Stimulated activated naive B cell treated with anti-CD40 and anti-IgM and Interleukin-4, amounts not matched to agents 10 μg/mL and 1 μg/mL and 100 μg/mL, for 72 hours (primary cell): ENCODE measurements around the gene AMBP.

Experiments used
- ATAC-seq, 2 donors: fragments of 150-1000 bp; cut with Tn5 transposase; replicated peaks; 2 replicates each; pipeline ENCODE4 v1.10.0; 2021; ENCODE audit warnings: moderate library complexity in 1 of 2
- DNase-seq: peaks from one replicate; pipeline ENCODE4 v3.0.0; 2021
- H3K27ac Mint-ChIP-seq: one replicate; pipeline ENCODE4 v1.8.0; 2022; ENCODE audit warnings: mild to moderate bottlenecking, mixed read lengths
- H3K27me3 Mint-ChIP-seq, 2 donors: one replicate each; pipeline ENCODE4 v1.8.0; 2022; ENCODE audit warnings: mixed read lengths in 2 of 2
- H3K36me3 Mint-ChIP-seq, 2 donors: one replicate each; pipeline ENCODE4 v1.8.0; 2022; ENCODE audit warnings: mixed read lengths in 2 of 2, mild to moderate bottlenecking in 1 of 2
- H3K4me1 Mint-ChIP-seq, 2 donors: one replicate each; pipeline ENCODE4 v1.8.0; 2022; ENCODE audit warnings: mixed read lengths in 2 of 2, mild to moderate bottlenecking in 1 of 2
- H3K4me3 Mint-ChIP-seq, 2 donors: one replicate each; pipeline ENCODE4 v1.8.0; 2022; ENCODE audit warnings: mild to moderate bottlenecking in 2 of 2, mixed read lengths in 2 of 2, moderate library complexity in 1 of 2
- H3K9me3 Mint-ChIP-seq, 2 donors: one replicate each; pipeline ENCODE4 v1.8.0; 2022; ENCODE audit warnings: mixed read lengths in 2 of 2, mild to moderate bottlenecking in 1 of 2

Gene AMBP

DNA sequence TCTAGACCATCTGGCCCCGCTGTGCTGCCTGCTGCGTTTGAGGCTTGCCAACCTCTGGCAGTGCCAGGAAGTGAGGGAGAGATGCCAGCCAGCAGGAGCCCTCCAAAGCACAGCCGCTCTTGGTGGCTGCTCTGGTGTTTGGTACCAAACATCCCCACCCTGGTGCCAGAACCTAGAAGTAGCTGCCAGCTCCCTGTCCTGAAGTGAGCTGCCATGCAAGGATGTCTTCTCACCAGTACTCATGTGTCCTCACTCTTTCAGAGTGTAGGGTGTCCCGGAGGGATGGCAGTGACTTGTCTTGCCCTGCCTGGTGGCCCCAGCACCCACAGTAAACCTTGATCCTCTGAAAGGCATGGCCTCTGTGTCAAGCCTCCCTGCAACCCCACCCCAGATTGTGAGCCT, 43.4 kb downstream of the AMBP start:
- Mint-ChIP-seq H3K27ac (no peak overlapping the region), H3K27me3 (no peaks in the 10 kb centered on the region), H3K4me1 (no peaks in the 10 kb centered on the region), H3K36me3 (peaks cover 0 to 7% of the 10 kb centered on the region in 2 donors), H3K9me3 (peaks cover 0 to 1% of the 10 kb centered on the region in 2 donors), H3K4me3 (no peak overlapping the region)
- ATAC-seq, result no peak
- DNase-seq, result no peak

DNA sequence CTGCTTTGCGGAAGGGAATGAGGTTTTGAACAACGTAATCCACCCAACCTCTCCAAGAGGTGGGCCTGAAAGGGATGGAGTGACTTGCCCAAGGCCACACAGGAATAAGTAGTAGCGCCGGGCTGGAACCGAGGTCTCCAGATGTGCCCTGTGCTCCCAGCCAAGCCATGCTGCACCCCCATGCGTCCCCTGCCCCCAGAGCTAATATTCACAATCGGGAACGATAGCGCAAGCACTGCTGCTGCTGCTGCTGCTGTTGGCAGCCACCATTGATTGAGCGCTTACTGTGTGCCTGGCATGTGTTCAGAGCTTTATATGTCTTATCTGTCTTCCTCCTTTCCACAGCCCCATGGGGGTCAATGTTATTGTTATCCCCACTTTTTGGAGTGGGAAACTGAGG, 43.9 kb downstream of the AMBP start:
- no peak overlapping the region for H3K27ac Mint-ChIP-seq
- peaks cover 0 to 1% of the 10 kb centered on the region in 2 donors for H3K9me3 Mint-ChIP-seq
- ATAC-seq (no peak), DNase-seq (no peak)
- H3K27me3 Mint-ChIP-seq, result no peaks in the 10 kb centered on the region
- H3K4me3 Mint-ChIP-seq, result no peak overlapping the region
- H3K4me1 Mint-ChIP-seq, result no peaks in the 10 kb centered on the region
- H3K36me3 Mint-ChIP-seq, result peaks cover 3 to 7% of the 10 kb centered on the region in 2 donors

DNA sequence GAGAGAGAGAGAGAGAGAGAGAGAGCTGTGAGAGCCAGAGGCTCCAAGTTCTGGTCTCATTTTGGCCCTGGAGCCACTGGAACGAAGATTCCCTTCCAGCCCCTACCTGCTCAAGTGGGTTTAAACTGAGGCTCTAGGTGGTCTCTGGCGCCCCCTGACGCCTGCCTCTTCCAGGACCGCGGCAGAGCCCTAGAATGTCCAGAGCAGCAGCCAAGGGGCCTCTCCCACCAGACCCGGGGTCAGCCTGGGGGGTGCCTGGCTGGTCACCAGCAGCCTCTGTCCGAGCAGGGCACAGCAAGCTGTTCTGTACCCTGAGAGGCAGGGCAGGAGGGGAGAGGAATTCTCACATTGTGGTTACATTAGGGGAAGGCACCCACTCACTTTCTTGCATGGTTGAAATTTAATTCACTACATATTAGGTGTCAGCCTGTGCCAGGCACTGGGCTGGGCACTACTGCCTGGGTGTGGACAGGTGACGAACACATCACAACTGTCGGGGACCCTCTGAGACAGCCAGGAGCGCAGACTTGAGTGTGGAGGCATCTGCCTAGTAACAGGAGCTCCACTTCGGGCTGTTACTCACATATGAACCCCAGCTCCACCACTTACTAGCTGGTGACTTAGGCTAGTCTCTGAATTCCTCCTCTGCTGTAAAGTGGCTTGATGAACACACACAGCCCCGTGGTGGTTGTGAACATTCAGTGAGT, 44.5 kb downstream of the AMBP start:
- peaks cover 4 to 7% of the 10 kb centered on the region in 2 donors for H3K36me3 Mint-ChIP-seq
- H3K4me3 Mint-ChIP-seq, result no peak overlapping the region
- ATAC-seq (peak in 1 of 2 donors; percentile 58), DNase-seq (no peak)
- no peak overlapping the region for H3K27ac Mint-ChIP-seq
- peaks cover 0 to 1% of the 10 kb centered on the region in 2 donors for H3K9me3 Mint-ChIP-seq
- no peaks in the 10 kb centered on the region for H3K27me3 Mint-ChIP-seq
- no peaks in the 10 kb centered on the region for H3K4me1 Mint-ChIP-seq

DNA sequence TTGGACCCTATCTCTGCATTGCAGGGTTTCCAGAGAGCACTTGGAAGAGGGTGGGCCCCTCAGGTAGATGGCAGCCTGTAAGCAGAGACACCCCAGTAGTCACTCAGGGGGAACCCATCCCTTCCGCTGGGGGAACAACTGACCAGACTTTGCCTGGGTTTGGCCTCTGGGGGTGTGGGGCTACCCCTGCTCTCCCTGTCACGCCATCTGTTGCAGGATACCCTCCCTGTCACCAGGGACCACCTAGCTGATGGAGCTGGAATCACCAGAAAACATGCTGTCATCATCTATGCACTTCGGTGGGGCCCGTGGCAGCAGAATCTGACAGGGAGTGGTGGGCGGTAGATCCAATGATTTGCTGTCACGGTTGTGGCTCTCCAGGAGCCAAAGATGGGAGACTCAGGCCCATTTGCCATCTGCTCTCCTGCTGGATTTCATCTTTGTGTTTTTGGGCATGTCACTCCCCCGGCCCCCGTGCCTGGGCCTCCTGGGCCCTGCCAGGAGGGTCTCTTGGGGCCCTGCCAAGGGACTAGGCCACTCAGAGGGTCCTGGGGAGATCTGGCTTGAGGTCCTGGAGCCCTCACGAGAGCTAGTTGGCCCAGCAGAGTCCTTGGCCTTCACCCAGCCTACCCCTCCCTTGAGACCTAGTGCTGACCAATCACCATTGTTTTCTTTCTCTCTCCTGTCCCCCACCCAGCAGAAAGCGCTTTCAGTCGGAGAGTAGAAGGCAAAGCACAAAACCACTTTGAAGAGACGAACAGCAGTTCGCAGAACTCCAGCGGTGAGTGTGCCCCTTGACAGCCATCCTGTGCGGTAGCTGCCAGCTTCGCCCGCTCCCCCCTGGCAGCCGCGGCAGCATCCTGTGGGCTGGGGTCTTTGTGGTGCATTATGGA, 45.9 kb downstream of the AMBP start:
- DNase-seq, result no peak
- Mint-ChIP-seq H3K27ac (no peak overlapping the region), H3K4me3 (no peak overlapping the region), H3K4me1 (peaks cover under 1% of the 10 kb centered on the region in 2 donors), H3K36me3 (peaks cover 4 to 7% of the 10 kb centered on the region in 2 donors), H3K27me3 (no peaks in the 10 kb centered on the region), H3K9me3 (peaks cover 0 to 1% of the 10 kb centered on the region in 2 donors)
- no peak for ATAC-seq

DNA sequence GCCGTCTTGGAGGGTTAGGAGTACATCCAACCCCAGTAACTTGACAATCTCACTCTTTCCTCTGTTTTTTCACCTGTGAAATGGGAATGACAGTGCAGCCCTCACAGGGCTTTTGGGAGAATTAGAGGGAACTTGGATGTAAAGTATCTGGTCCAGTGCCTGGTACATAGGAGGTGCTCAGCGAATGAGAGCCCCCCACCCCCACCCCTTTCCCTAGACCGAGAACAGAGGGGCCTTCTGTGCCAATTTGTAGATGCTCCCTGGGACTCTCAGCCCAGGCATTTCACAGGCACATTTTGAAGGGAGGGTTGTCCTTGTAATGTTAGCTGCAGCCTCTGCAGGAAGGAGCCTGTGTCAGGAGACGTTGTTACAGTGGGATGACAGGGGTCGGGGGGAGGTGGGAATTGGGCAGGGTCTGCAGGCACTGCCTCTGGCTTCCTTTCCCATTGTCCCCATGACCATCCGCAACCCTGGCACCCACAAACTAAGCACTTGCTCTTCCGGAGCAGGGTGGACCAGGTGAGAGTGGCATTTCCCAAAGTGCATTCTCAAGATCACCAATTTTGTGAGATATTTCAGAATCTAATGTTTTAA, 47.0 kb downstream of the AMBP start:
- no peak for ATAC-seq
- H3K4me1 Mint-ChIP-seq, result peaks cover 2 to 7% of the 10 kb centered on the region in 2 donors
- no peak for DNase-seq
- H3K27me3 Mint-ChIP-seq, result no peaks in the 10 kb centered on the region
- H3K36me3 Mint-ChIP-seq, result peaks cover 1 to 4% of the 10 kb centered on the region in 2 donors
- no peak overlapping the region for H3K27ac Mint-ChIP-seq
- H3K4me3 Mint-ChIP-seq, result no peak overlapping the region
- no peaks in the 10 kb centered on the region for H3K9me3 Mint-ChIP-seq

DNA sequence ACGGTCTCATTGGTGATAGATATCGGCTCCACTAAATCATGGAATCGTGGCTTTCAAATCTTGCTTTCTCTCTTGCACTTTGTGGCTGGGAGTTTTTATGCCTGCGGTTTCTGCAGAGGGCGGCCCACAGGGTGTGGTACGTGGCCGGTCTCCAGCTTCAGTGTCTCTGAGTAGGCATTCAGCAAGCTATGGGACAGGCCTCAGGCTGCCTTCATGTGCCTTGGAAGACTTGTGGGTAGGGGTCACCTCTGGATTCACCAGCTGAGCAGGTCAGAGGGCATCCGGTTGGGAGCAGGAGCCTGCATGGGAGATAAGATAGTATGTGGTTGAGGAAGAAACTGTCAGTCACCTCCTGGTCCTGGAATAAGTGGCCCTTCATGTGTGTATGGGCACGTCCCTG, 47.7 kb downstream of the AMBP start:
- Mint-ChIP-seq H3K27me3 (no peaks in the 10 kb centered on the region), H3K4me3 (no peak overlapping the region), H3K36me3 (peaks cover 4 to 5% of the 10 kb centered on the region in 2 donors), H3K27ac (no peak overlapping the region), H3K4me1 (peaks cover 2 to 7% of the 10 kb centered on the region in 2 donors), H3K9me3 (no peaks in the 10 kb centered on the region)
- ATAC-seq (no peak), DNase-seq (no peak)

DNA sequence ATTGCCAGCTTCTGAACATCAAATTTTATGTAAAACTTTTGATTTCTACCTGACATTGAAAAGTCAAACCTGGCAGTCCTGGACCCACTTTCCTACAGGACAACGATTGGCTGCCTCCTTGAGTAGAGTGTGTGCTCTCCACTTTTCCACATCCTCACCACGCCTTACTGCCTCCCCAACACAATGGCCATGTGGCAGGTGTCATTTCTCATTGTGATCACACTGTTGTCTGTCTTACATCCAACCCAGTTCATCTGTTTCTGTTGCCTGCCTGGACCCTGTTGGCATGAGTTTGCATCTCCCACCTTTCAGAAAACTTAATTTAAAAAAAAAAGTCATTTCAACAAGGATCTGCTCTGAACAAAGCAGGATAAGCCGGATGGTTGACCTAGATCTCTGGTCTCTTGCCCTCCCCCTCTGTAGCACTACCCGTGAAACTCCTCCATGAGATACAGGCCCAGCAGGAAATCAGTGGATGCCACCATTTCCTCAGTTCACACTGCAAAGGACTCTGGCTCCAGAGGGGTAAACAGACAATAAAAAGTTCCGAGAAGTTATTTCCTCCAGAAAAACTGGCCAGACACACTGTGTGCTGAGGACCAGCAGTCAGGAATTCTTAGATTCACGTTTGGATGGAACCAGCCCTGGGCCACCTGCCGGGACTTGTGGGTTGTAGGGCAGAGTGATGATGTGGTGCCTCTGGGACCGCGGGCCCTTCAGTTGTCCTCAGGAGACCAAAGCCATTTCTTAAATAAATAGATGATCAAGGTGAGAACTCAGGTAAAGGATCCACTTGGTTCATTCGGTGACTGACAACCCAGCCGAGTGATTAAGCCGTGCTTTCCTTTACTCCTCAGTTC, 48.6 kb downstream of the AMBP start:
- H3K36me3 Mint-ChIP-seq, result peaks cover 11 to 12% of the 10 kb centered on the region in 2 donors
- ATAC-seq, result no peak
- H3K27ac Mint-ChIP-seq, result no peak overlapping the region
- H3K4me1 Mint-ChIP-seq, result peaks cover 2 to 7% of the 10 kb centered on the region in 2 donors
- peaks cover 0 to 5% of the 10 kb centered on the region in 2 donors for H3K9me3 Mint-ChIP-seq
- H3K4me3 Mint-ChIP-seq, result no peak overlapping the region
- no peaks in the 10 kb centered on the region for H3K27me3 Mint-ChIP-seq
- no peak for DNase-seq

DNA sequence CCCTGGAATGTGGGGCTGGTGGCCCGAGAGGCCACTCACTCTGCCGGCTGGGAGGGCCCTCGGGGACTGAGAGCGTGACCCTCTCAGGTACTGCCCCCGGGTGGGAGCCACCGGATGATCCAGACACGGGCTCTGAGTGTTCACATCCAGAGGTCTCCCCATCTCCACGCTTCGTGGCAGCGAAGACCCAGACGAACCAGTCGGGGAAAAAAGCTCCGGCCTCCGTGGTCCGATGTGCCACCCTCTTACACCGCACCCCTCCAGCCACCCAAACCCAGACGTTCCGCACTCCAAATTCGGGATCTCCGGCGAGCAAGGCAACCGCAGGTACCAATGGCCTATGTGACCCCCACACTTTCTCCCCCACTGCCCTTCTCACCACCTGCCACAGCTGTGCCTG, 49.5 kb downstream of the AMBP start:
- H3K4me3 Mint-ChIP-seq, result no peak overlapping the region
- no peak for DNase-seq
- ATAC-seq, result no peak
- peaks cover 18 to 20% of the 10 kb centered on the region in 2 donors for H3K36me3 Mint-ChIP-seq
- H3K4me1 Mint-ChIP-seq, result peaks cover 2 to 7% of the 10 kb centered on the region in 2 donors
- no peak overlapping the region for H3K27ac Mint-ChIP-seq
- H3K9me3 Mint-ChIP-seq, result peaks cover 6 to 9% of the 10 kb centered on the region in 2 donors
- no peaks in the 10 kb centered on the region for H3K27me3 Mint-ChIP-seq

DNA sequence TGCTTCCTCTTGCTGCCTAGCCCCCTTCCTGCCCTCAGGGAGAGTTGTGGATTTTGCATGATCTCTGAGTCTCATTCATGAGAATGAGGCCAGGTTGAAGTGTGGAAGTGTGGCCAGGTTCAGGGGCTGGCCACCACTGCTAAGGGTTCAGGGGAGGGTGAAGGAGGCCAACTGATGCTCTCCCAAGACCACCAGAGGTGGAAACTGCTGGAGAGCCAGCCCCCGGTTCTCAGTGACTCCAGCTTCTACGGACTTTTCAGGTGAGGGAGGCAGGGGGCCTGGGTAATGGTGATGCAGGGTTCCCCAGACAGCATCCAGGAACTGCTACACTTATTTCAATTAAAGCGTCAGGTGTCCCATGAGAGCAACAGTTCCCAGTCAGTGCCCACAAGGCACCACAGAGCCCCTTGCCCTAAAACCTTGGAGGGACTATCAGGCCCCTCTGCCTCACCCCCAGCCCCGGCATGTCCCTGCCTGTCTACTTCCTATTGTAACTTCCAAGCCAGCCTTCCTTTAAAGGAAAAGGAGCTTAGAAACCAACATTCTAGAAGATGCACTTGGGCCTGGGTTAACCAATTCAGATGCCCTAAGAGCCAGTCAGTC, 50.1 kb downstream of the AMBP start:
- DNase-seq, result no peak
- Mint-ChIP-seq H3K27ac (no peak overlapping the region), H3K4me1 (peaks cover 2 to 7% of the 10 kb centered on the region in 2 donors)

DNA sequence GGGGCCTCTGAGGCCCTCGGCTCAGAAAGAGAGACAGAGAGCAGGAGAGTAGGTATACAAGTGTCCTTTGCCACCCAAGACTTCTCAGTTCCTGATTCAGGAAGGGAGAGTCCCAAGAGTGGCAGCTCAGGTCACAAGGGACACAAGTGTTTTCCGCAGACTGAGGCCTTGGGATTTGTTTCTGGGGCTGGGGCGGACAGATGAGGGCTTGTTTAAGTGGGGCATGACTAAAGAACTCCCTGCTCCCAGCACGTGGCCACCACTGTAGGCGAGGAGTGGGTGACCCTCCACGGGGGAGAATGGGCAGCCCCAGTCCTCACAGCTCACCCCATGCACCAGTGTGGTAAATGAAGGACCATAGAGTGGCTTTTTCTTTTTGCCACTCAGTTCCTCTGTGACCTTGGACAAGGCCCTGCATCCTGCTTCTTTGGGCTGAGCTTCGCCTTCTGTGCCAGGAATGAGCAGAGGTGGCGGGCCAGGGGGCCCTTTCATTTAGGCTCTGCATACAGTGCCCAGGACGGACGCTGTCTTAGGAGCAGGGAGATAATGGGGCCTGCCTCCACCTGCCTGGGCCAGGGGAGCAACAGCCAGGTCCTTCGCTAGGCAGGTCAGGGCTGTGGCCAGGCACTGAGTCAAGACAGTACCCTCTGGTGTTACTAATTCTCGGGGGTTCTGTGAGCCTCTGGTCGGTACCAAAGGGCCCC, 50.8 kb downstream of the AMBP start:
- Mint-ChIP-seq H3K36me3 (peaks cover 23 to 27% of the 10 kb centered on the region in 2 donors), H3K4me1 (peaks cover 2 to 7% of the 10 kb centered on the region in 2 donors), H3K27me3 (no peaks in the 10 kb centered on the region), H3K9me3 (peaks cover 6 to 13% of the 10 kb centered on the region in 2 donors), H3K27ac (no peak overlapping the region), H3K4me3 (no peak overlapping the region)
- ATAC-seq (peak in 1 of 2 donors; percentile 65), DNase-seq (no peak)

More for the DNA sequence above, 50.1 kb downstream of the AMBP start:
- Mint-ChIP-seq H3K9me3 (peaks cover 6 to 9% of the 10 kb centered on the region in 2 donors), H3K36me3 (peaks cover 18 to 21% of the 10 kb centered on the region in 2 donors), H3K4me3 (no peak overlapping the region), H3K27me3 (no peaks in the 10 kb centered on the region)
- ATAC-seq, result no peak

DNA sequence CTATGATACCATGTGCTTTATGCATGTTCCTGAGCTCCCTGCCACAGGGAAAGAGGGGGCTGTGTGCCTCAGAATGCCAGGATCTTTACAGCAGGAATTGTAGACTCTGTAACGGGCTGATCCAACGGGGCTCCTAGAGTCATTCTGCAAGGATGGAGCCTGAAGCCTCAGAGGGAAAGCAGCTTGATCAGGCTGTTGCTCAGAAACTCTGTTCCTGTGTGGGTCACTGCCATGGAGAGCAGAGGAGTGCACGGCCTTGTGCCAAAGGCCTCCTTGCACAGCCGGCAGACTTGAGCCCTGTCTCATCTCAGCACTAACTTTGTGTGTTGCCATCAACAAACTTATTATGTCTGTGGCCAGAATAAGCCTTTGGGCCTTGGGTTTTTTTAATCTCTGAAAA, 51.8 kb downstream of the AMBP start:
- DNase-seq, result no peak
- H3K4me3 Mint-ChIP-seq, result no peak overlapping the region
- peaks cover 2 to 7% of the 10 kb centered on the region in 2 donors for H3K4me1 Mint-ChIP-seq
- no peak for ATAC-seq
- no peak overlapping the region for H3K27ac Mint-ChIP-seq
- H3K9me3 Mint-ChIP-seq, result peaks cover 6 to 13% of the 10 kb centered on the region in 2 donors
- peaks cover 23 to 27% of the 10 kb centered on the region in 2 donors for H3K36me3 Mint-ChIP-seq
- no peaks in the 10 kb centered on the region for H3K27me3 Mint-ChIP-seq

DNA sequence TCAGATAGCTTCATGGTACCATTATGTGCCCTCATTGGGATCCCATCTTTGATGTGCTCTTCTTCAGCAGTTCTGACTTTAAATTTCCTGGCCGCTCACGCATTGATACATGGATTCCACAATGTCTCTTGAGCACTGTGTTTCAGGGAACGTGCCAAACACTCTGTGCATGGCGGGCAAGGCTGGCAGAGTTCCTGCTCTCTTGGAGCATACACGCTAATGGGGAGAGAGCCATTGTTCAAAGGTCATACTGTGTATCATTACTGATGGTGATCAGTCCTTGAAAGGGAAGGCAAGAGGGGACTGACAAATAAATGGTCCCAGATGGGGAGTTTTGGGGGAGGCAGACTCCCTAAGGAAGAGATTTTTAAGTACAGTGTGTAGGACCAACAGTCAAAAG, 52.3 kb downstream of the AMBP start:
- DNase-seq (no peak), ATAC-seq (no peak)
- Mint-ChIP-seq H3K36me3 (peaks cover 23 to 27% of the 10 kb centered on the region in 2 donors), H3K27ac (no peak overlapping the region), H3K9me3 (peaks cover 6 to 13% of the 10 kb centered on the region in 2 donors), H3K27me3 (no peaks in the 10 kb centered on the region), H3K4me3 (no peak overlapping the region), H3K4me1 (peaks cover 2 to 7% of the 10 kb centered on the region in 2 donors)

DNA sequence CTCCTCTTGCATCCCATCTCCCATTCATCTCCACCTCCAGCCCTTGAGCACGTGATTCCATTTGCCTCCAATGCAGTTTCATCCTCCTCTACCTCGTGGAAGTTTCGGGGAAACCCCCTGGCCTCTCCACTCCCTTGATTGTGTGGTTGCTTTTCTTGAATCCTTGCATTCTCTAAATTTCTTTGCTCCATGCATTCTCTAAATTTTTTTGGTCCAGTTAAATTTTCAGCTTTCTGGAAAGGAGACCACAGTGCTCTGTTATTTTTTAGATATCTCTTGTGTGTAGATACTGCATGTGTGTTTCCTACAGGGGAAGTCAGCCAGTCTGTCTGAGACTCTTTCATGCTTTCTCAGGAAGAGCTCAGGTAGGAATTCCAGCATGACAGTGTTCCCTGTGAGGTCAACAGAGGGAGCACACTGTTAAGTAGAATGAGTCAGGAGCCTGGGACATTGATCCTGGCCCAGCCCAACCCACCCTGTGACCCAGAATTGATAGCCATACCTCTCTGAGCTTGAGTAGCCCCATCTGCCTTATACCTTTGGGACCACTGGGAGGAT, 52.8 kb downstream of the AMBP start:
- H3K36me3 Mint-ChIP-seq, result peaks cover 27 to 28% of the 10 kb centered on the region in 2 donors
- DNase-seq (no peak), ATAC-seq (no peak)
- H3K27ac Mint-ChIP-seq, result no peak overlapping the region
- H3K9me3 Mint-ChIP-seq, result peaks cover 6 to 13% of the 10 kb centered on the region in 2 donors
- peaks cover 2 to 7% of the 10 kb centered on the region in 2 donors for H3K4me1 Mint-ChIP-seq
- H3K4me3 Mint-ChIP-seq, result no peak overlapping the region
- H3K27me3 Mint-ChIP-seq, result no peaks in the 10 kb centered on the region
